LNCAP (cell line): ENCODE results near the gene SIM2.

Experiments
- TF ChIP-seq, protein P1 (sequence below): fragments of 450-650 bp; IDR thresholded peaks from 2 replicates; pipeline ENCODE4 v1.5.1; 2017; ENCODE audit warnings: mild to moderate bottlenecking

Gene SIM2

DNA sequence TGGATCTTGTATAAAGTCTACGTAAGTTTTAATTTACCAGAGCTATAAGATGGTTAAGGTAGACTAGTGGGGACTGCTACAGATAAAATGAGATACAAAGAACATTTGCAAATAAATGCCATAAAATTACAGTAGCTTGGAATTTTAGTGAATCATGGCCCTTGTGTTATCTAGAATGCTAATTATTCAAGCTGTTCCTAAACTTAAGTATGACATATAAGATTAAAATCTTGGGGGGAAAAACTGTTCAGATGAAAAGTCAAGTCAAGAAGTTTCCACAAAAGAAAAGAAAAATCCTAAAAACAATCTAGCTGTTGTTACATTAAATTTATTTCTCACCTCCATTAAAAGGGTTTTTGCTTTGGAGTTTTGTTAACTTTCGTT, 51.7 kb downstream of the SIM2 start:
- TF ChIP-seq, protein P1, sequence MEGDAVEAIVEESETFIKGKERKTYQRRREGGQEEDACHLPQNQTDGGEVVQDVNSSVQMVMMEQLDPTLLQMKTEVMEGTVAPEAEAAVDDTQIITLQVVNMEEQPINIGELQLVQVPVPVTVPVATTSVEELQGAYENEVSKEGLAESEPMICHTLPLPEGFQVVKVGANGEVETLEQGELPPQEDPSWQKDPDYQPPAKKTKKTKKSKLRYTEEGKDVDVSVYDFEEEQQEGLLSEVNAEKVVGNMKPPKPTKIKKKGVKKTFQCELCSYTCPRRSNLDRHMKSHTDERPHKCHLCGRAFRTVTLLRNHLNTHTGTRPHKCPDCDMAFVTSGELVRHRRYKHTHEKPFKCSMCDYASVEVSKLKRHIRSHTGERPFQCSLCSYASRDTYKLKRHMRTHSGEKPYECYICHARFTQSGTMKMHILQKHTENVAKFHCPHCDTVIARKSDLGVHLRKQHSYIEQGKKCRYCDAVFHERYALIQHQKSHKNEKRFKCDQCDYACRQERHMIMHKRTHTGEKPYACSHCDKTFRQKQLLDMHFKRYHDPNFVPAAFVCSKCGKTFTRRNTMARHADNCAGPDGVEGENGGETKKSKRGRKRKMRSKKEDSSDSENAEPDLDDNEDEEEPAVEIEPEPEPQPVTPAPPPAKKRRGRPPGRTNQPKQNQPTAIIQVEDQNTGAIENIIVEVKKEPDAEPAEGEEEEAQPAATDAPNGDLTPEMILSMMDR: no peak

DNA sequence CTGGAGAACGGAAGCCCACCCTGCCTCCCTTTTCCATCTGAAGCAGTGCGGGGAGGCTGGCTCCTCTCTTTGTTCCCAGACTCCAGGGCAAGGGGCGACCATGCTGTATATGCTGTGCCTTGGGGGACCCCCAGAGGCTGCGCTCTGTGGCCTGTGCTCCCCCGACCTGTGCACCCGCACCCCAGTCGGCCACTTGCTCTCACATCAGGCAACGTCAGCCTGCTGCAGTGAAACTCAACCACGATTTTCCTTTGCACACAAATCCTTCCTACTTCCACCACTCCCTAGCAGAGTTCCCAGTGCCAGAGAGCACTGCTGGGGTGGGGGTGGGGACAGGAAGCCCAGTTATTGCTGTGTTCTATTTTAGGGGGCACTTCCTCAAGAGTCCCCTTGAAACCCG, 52.5 kb downstream of the SIM2 start:
- TF ChIP-seq, protein P1: no peak

DNA sequence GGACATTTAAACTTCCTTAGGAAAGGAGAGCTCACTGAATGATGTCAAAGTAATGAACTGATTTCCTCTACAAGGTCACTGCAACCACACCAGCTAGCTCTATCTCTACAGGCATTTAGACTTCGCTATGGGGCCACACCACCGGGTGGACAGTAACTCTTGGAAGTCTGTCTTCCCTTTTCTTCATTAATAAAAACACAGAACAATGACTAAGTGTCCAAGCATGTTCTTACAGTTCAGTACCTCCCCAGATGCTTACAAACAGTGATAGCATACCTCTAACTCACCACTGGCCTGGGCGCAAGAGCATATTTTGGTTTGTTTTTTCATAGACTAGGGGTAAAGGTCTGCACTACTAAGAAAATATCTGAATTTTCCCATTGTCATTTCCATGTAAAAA, 54.6 kb downstream of the SIM2 start:
- TF ChIP-seq, protein P1: no peak

DNA sequence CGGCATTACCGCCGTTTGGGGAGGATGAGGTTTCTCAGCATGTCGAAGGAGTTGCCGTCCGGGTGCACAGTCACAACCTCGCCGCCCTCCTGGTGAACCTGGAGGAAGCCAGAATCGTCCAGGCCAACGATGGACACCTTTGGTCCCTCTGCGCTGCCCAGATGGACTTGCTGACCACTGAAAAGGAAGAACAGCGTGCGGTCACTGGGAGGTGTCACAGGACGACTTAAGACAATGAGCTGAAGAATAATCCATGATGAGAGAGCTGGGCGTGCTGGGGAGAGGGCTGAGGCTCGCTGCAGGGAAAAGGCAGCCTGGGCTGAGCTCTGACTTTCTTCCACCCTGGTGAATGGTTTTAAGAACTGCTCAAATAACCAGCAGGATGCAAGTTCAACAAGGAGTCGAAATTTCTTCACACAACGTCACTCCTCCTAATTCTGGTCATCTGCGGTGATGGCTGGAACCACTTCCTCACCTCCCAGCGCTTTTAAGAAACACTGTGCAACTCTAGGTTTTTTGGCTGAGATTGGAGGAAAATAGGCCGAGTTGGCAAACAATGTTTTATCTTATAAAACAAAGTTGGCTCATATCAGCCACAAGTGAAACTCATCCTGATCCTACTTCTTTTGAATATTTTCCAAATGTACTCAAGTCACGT, 55.5 kb downstream of the SIM2 start:
- TF ChIP-seq, protein P1: no peak

DNA sequence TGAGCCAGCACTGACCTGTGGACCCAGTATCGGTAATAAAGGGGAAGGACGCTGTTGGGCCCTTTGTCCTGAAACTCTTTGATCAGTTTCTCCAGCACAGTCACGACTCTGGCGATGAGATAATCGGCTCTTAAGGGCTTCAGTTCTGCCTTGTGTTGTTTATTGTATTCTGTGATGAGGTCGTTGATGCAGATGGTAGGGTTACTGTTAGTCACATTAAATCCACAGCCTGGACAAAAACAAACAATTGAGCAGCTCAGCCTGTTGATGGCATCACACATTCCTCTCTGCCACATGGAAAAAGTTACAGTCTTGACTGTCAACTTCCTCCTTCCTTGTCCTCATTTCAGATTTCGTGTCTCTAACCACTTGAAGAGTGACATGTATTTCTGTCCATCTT, 57.6 kb downstream of the SIM2 start:
- TF ChIP-seq, protein P1: no peak

DNA sequence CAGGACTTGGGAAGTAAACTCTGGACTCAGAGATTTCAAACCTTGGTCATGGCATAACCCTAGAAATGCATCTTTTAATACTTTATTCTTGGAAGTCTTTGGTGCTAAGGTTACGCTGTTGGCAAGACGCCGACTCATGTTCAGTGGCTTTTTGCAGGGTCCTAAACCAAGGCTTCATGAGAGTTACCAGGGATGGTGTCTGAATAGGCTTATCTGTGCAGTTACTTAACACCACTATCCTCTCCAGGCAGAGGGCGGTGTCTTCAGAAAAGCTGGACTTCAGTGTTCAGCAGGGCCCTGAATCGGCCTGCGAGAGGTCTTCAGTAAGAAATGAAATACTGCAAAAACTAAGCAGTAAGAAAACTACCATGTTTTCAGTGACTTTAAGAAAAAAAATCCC, 58.3 kb downstream of the SIM2 start:
- TF ChIP-seq, protein P1: no peak

DNA sequence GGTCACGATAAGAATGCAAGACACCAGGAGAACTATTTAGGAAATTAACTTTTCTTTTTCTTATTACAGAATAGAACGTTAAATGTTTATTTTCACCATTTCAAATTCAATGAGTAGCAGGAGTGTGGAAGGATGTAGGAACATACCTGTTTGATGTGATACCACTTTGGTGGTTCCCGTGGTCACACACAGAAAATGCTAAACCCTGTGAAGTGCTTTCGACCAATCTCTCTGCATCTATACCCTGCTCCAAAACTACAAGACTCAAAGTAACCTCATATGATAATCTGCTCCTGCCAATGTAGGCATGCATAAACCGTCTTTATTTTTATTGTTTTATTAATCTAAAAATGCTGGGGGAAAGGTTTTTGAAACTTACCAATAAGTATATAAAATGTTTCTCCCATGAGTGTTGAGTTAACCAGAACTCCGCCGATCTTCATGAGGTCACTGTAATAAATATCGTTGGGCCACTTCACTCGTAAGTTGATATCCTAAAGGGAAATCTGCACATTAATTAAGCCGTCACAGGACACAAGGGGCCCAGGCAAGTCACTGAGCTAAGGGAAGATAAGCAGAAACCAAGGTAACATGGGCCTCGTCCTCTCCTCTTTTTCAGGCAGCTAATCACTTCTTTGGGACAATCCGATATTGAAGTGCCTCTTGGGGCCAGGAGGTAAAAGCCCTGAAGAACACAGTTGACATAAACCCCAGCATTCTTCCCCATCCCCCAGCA, 60.6 kb downstream of the SIM2 start:
- TF ChIP-seq, protein P1: no peak
